Fibroblast of gingiva (primary cell): ENCODE data around the gene CPNE5.

ENCODE experiments used
- DNase-seq: peaks from one replicate; pipeline ENCODE4 v3.0.0-alpha.2; 2011; ENCODE audit warnings: low read depth

The CPNE5 gene

DNA sequence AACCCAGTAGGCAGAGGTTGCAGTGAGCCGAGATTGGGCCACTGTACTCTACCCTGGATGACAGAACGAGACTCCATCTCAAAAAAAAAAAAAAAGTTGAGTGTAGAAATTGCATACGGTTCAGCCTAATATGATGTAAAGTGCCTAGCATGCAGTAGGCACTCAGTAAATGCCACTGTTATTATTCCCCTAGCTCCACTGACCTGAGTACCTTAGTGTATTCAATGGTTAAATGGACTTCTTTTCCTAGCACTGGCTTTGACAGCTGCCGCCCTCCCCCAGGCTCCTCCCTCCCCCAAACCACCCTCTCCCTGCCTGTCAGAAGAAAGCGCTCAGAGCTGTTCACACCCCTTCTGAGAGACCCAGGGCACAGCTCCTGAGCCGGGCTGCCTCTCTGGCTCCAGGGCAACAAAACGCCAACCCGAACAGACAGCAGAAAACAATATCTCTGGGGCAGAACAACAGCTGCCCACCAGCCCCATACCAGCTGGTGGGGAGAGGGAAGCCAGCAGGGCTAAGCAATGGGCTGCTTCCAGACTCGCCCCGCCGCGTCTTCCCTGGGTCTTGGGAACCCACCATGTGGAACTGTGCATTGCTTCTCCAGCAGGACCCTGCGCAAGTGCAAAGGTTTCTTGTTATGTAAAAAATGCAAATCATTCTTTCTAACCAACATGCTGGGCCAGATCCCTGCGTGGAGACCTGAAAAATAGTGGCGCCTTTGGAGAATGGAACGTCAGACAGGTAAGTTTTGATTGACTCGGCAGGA is 4.5 kb downstream of the CPNE5 start:
- DNase-seq = no peak

DNA sequence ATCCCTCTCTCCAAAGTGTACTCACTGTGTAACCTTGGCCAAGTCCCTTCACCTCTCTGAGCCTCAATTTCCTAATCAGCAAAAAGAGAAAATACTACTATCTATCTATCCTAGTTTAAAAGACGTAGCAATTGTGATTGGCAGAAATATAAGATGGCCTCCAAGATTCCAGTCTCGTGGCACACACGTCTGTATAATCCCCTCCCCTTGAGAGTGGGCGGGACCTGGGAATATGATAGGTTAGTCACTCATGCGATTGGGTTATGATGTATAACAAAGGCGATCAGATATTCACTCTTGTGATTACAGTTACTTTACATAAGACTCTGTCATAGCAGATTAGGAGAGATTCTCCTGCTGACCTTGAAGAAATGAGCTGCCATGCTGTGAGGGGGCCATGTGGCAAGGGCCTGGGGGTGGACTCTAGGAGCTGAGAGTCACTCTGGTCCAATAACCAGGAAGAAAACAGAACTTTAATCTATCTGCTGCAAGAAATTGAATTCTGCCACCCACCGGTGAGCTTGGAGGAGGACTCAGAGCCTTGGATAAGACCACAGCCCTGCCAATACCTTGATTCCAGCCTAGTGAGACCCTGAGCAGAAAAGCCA is 6.0 kb downstream of the CPNE5 start:
- no peak for DNase-seq

DNA sequence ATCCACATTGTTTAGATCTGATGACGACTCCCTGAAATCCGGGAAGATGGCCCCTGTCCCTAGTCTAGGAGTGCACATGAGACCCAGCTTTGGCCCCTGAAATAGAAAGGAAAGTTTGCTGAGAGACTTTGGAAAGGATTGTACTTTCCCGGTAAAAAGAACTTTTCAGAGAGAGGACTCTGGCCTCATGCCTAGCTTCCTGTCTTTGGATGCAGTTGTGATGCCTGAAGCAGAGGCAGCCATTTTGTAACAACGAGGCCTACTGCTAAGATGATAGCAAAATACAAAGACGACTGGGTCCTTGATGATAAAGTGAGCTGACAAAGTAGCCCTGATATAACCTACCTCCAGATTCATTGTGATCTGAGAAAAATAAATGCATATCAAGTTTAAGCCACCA is 6.9 kb downstream of the CPNE5 start:
- DNase-seq = no peak

DNA sequence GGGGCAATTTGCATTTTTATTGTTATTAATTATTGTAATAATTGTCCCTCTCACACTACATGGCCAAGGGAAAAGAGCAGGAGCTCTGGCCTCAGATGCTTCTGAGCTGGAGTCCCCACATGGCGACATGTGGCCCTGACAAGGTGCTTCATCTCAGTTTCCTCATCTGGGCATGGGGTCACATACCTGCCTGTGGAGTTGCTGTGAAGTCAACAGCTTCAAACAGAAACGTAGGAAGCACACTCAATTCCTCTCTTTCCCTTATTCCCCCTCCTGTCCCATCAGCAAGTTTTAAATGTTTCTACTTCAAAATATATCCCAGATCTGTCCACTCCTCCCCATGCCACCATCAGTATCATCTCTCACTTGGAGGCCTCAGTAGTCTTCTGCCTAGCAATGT is 8.7 kb downstream of the CPNE5 start:
- DNase-seq = no peak

DNA sequence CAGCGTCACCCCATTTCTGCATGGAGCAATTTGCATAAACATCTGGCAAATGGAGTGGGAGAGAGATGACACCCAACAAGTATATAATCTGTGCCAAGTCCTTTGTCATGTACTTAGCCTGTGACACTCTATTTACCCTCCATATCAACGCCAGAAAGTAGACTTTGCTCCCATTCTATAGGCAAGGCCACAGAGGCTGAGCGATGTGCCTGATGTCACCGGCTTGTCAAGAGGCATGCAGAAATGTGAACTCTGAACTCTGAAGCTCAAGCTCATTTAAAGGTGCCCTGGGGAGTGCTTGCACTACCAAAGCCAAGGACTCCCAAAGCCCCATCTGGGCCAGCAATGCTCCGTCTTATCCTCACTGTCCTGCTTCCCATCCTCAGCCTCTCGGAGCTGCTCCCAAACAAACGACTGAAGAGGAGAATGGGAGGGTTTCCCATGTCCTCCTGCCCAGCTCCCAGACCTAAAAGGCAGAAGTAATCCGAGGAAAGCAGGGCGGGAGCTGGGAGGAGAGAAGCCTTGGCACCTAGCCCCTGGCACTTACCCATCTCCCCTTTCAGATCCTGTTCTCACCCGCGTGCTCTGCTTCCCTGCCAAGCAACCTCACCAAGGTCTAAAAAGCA is 9.2 kb downstream of the CPNE5 start:
- peak; percentile 48 for DNase-seq

DNA sequence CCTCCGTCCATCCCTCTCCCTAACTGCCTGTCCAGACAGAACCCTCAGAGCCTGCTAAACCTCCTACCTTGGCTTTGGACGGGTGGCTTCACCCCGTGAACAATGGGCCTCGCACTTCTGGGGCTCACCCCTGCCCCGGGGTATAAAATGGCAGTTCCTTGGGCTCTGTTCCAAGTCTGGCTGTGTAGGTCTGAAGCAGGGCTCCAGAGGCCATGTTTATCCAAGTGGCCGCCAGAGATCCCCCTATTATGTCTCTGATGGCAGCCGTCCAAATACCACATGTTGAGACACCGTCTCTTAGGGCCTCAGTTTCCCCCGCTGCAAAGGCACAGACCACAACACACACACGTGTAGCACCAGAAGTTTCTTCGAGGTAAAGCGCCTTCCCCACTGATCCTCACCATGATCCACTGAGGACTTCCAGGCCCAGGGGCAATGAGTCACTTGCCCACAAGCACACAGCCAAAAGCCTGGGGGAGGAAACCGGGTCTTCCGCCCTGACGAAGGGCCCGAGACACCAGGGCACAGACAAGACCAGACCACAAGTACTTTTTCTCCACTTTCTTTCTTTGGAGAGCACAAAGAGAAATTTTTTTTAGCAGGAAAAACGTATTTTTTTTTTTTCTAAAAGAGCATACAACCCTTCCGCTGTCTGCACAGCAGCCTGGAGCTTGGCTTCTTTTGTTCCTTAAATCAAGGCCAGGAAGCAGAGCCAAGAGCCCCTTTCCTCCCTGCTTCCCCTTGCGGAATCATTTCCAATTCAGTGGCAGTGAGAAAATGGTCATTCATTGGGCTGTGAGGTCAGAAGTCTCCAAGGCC is 11.8 kb downstream of the CPNE5 start:
- peak; percentile 45 for DNase-seq

DNA sequence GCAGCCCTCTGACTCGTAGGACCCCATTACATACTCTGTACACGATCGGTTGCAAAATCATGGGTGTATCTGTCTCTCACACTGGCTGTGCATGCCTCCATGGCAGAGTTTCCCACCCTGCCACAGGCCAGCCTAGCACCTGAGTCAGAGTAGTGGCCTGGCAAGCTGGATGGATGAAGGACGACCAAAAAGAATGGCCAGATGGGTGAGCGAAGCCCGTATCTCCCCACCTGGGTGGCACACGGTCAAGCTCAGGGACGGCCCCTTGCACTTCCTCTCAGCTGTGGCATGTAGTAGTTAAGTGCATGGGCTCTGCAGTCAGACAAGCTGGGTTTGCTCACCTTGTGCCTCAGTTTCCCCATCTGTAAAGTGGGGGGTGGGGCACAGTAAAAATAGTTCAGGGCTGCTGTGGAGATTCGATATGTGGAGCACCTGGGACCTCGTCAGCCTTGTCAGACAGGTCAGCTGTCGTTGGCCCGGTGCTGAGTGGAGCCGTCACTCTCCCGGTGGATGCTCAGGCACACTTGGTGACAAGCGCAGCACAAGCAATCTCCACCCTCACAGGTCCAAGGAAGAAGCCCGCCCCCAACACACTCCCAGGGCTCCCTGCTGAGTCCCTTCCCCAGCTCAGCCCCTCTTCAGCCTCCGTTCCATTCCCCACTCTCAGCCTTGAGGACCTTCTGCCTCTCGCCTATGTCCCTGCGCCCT is 12.6 kb downstream of the CPNE5 start:
- no peak for DNase-seq

DNA sequence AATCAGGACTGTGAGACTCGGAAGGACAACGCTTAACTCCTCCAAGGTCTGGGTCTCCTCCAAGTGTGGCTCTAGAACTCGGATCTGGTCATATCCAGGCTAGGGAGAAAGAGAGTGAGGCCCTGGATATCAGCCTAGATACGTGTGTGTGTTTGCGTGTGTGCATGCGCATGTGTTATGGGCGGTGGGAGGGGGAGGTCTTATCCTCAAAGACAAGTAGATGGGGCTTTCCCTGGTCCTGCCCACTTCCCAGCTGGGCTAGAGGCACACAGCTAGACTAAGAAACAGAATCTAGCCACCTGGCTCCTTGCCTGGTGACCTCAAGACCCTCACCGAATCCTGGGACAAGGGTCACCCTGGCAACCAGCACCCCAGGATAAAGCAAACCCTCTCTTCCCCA is 13.2 kb downstream of the CPNE5 start:
- DNase-seq = no peak

DNA sequence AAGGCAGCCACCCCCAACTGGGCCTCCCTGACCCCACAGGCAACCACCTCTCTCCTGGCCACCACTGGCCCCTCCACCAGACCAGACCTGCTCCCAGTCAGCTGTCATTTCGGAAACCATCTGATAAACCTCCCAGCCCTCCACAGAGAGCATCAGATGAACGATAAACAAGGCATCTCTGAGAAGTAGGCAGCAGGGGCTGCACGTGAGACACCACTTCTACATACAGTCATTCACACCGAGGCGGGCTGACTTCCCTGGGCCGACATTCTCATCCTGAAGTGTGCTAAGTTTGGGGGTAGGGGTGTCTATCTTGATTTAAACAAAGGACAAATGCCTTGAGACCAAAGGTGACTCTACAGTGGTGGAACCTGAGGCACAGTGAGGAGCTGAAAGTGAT is 13.8 kb downstream of the CPNE5 start:
- DNase-seq = no peak

DNA sequence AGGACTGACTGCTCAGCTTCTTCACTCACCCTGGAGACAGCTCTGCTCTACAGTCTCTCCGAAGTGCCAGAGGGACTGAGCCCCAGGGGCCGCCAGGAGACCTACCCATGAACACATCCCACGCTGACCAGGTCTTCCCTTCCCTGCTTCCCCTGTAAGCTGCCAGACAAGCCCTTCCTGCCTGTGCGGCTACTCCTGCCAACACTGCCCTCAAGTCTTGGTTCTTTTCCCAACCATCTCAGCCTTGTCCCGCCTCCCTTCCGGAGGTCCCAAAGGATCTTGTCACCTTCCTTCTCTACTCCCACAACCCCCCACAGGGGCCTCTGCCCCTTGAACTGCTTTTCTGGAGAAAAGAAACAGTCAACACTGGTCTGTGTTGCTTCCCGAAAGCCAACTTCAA is 15.0 kb downstream of the CPNE5 start:
- DNase-seq = no peak

DNA sequence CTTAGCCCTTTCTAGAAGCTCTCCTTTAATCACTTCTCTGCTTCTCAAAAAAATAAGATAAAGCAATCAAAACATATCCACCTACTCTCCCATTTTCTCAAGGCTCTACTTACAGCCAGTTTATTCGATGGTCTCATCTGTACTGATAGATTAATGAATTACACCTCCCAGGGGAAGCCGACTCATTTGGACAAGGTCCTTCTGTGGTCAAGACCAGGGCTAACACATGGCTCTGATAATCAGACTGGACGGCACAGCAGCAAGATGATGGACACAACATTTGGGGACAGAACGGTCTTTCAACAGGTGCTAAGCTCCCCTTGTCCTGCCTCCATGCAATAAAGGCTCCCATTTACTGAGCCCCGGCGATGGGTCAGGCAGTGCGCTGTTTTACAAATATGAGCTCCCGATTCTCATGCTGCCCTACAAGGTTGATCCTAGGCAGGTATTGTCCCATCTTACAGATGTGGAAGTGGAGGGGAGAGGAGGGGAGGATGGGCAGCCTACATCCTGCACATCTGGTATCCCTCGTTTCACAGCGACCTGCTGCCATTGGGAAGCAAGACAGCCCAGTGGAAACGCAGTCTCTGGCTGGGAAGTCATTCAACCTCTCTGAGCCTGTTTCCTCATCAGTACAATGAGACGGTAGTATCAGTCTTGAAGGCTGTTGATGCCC is 15.7 kb downstream of the CPNE5 start:
- no peak for DNase-seq

DNA sequence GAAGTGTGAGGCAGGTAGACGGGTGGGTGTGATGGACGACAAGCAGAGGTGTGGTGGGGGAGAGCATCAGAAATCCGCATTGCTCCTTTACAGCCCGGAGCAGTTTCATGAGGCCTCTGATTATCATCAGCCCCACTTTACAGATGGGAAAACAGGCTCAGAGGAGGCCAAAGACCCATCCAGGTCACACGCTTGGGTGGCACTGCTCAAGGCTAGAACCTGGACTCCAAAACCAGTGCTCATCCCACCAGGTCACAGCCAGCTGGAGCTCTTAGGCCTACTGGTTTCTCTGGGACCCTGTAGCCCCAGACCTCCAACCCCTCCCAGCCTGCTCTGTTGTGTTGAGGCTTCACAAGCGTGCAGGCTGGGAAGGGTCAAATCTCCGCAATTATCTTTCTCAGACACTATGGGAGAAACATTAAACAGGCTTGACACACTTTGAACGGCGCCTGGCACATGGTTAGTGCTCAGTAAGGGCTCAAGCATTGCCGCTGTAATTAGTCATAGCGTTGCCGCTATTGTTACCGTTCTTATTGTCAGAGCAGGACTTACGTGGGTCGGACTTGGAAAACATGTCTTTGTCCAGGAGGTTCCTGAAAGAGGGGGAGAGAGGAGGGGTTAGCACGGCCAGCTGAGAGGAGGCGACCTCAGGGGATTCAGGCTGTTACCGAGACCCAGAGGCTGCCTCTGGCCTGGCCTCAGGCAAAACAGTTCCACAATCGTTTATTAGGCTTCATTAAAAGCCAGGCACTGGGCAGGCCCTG is 16.6 kb downstream of the CPNE5 start:
- DNase-seq = no peak

DNA sequence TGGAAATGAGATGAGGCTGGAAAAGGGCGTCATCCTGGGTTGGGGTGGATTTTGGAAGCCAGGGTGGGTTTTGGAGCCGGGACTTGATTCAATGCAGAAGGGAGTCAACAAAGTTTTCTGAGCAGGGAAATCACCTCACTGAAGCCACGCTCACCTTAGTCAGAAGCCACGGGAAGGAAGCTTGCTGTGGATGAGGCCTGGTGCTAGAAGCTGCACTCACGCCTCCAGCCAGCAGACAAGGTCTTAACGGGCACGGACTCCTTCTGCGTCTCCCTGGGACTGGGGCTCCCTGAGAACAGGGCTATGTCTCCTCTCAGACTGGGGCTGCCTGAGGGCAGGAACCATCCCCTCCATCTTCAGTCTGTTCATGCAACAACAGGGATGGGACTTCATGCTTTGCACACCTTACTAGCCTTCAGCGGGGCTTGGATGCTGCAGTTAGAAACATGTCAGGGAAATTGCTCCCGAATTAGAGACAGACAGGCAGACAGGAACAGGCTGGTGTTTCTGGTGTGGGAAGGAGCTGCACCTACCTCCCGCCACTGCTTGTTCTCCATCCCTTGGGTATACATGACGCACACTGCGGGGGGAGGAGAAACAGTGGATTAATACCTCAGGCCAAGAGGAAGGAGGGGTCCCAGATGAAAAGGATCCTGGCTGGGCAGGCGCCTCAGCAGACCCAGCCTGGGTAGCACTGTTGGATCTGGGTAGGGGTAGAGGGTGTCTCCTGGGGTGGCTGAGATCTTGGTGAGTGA is 17.5 kb downstream of the CPNE5 start:
- DNase-seq = no peak

DNA sequence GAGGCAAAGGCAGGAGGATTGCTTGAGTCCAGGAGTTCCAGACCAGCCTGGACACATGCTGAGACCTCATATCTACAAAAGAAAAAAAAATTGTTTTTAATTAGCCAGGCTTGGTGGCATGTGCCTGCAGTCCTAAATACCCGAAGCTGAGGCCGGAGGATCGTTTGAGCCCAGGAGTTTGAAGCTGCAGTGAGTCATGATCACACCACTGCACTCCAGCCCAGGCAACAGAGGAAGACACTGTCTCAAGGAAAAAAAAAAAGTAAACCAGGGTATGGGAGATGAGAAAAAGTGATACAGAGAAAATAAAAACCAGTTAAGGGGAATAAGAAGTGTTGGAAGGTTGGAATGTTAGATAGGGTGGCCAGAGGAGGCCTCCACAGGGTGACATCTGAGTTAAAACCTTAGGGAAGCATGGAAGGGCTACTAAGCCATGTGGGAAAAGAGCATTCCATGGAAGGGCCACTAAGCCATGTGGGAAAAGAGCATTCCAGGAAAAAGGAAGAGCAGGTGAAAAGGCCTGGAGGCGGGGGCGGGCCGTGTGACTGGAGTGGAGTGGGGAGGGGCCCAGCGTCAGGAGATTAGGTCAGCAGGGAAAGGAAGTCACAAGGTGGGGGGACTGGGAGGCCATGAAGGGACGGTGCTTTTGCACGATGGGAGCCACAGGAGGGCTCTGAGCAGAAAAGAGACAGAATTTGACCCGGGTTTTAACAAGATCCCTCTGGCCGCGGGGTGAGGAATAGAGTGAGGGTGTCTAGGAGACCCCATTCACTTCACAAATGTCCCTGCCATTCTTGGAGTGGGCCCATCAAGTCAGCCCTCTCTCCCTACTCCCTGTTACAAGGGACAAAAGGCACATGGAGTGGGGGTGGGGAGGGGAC is 18.3 kb downstream of the CPNE5 start:
- no peak for DNase-seq

DNA sequence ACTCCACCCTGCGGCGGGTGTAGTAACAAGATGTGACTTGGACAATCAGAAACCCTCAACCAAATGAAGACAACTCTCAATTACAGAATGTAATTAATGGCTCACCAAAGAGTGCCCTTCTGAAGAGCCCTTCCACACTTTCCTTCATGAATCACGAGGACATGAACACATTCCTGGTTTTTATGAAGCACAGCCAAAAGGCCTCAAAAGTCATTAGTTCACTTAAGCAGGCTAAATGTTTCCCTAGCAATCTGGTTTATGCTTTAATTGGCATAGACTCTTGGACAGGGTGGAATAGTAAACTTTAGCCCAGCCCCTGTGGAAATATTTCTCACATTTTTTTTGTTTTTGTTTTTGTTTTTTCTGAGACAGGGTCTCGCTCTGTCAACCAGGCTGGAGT is 20.5 kb downstream of the CPNE5 start:
- no peak for DNase-seq

DNA sequence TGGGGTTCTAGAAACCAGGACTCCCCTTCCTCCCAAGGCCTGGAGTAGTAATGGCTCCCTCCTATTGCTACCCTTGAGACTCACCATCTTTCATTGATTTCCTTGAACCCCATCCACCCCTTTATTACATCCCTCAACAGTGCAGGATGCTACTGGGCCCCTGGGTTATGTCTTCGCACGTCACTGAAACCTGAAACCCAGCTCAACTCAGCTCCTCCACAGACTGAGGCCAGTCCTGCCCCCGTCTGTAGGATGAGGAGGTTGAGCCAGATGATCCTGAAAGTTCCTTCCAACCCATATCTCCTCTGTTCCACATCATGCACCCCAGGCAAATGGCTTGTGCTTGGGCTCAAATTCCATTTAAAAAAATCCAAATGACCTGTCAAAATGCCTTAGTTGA is 21.4 kb downstream of the CPNE5 start:
- DNase-seq = no peak

DNA sequence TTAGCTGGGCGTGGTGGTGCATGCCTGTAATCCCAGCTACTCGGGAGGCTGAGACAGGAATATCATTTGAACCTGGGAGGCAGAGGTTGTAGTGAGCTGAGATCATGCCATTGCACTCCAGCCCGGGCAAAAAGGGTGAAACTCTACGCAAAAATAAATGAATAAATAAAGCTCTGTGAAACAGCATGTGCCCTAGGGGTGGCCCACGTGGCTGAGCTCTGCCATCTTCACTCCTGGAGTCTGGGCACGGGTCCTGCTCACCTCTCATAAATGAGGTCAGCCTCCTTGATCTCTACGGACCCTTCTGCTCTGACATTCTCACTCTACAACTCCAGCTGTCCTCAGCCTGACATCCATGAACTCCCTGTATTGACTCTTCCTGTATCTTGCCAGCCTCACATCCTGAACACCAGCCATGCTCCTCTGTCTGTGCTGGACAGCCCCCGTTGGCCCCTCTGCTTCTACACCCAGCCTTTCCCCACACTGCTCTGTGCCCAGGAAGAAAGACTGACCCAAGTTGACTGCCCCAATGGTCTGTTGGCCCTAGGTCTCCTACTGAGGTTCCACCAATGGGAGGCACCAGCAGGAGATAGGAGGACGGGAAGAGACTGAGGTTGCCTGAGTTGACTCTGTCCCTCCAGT is 21.9 kb downstream of the CPNE5 start:
- DNase-seq = no peak

DNA sequence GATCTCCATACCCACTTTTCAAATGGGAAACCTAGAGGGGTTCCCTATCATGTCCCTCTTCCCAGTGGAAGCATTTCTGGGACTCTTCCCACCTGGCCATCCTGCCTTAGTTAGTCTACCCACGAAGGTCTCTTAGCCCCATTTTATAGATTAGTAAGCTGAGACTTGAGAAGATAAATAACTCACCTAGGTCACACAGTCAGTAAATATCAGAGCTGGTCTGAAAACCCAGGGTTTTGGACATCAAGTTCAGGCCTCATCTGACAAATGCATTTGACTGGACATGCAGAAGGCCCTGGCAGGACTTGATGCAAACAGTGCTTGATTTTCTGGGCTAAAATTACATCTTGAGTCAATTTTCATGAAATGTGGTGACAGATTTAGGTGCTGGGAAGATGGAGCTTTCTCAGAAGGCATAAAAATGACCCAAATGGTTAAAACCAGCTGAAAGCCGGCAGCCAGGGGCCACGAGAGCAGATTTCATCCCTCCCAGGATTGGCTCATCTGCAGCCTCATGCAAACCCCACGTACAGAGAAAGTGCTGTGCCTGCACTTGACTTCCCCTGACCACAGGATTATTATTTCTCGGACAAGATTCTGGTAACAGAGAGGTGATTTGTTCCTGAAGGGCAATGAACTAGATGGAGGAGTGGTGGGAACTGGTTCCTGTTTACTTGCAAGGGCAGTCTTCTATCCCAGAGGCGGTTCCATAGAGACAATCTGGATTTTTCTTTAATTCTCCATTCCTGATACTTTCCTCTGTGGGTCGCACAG is 23.1 kb downstream of the CPNE5 start:
- DNase-seq = no peak
